Esophagus muscularis mucosa (tissue), 4 donors: Measurements from ENCODE around the gene RNF213. TPM values are rescaled to one million over a fixed set of nuclear protein-coding genes. Genes with fewer than 3 reads are reported as not detected.

Source experiments
- DNase-seq: peaks from one replicate; pipeline ENCODE4 v3.0.0-alpha.2; 2017; ENCODE audit errors: extremely low spot score
- H3K27ac ChIP-seq, 4 donors: fragments of 200-600 bp; sonication (generic); replicated peaks in 1 of 4; 1 replicate in 3 of 4; 2 replicates in 1 of 4; pipeline ENCODE4 v1.5.1; 2016 to 2019; ENCODE audit warnings: mild to moderate bottlenecking in 1 of 4
- H3K27me3 ChIP-seq, 4 donors: fragments of 200-600 bp; sonication (generic); one replicate each; pipeline versions ENCODE4 v1.5.1 to v1.6.0; 2016 to 2019
- H3K36me3 ChIP-seq, 4 donors: fragments of 200-600 bp; sonication (generic); one replicate each; pipeline ENCODE4 v1.5.1; 2016 to 2019
- H3K4me1 ChIP-seq, 4 donors: fragments of 200-600 bp; sonication (generic); one replicate each; pipeline ENCODE4 v1.5.1; 2016 to 2019
- H3K4me3 ChIP-seq, 4 donors: fragments of 200-600 bp; sonication (generic); 1 replicate in 2 of 4; 2 replicates in 2 of 4; pipeline ENCODE4 v1.5.1; 2016 to 2019; ENCODE audit warnings: mild to moderate bottlenecking in 4 of 4, moderate library complexity in 1 of 4
- H3K9me3 ChIP-seq, 4 donors: fragments of 200-600 bp; sonication (generic); 1 replicate in 3 of 4; 2 replicates in 1 of 4; pipeline ENCODE4 v1.5.1; 2016 to 2019
- EP300 ChIP-seq: sonication (generic); formaldehyde crosslinking; IDR thresholded peaks from one replicate; pipeline ENCODE4 v1.6.1; 2017; ENCODE audit warnings: antibody characterized with exemption
- POLR2A ChIP-seq: fragments of 450-650 bp; IDR thresholded peaks from one replicate; pipeline ENCODE4 v1.6.1; 2017; ENCODE audit warnings: antibody characterized with exemption, moderate library complexity, mild to moderate bottlenecking, low read depth
- POLR2AphosphoS5 ChIP-seq, 2 donors: sonication (generic); formaldehyde crosslinking; IDR thresholded peaks; one replicate each; pipeline ENCODE4 v1.6.1; 2017; ENCODE audit warnings: antibody characterized with exemption in 2 of 2
- WGBS: methylation state at CpG from one replicate; pipeline ENCODE4 v1.1.5; 2018; 5-methylcytosine and 5-hydroxymethylcytosine counted together
- intact Hi-C: fragments of 100-400 bp; cut with DNase I; formaldehyde crosslinking; loops from one replicate; pipeline ENCODE4 v1.15.1; 2023
- total RNA-seq, 4 donors: library from RNA; depleted of rRNA; stranded (reverse); fragments of >200 nt; gene quantifications; one replicate each; pipeline versions ENCODE4 v1.1.0 to v1.2.1, GENCODE V29; 2016
- TF ChIP-seq, protein P1 (sequence below), 3 experiments: fragments of 200-600 bp in 2 of 3; fragments of 450-650 bp in 1 of 3; sonication (generic) in 2 of 3; IDR thresholded peaks; one replicate each; pipeline ENCODE4 v1.5.1; 2017 to 2019; ENCODE audit warnings: antibody characterized with exemption in 3 of 3, mild to moderate bottlenecking in 2 of 3, moderate library complexity in 1 of 3

The RNF213 gene
- total RNA-seq, 4 donors from 2014 or later, result 55.8 to 85.7 (median 75.9) TPM

DNA sequence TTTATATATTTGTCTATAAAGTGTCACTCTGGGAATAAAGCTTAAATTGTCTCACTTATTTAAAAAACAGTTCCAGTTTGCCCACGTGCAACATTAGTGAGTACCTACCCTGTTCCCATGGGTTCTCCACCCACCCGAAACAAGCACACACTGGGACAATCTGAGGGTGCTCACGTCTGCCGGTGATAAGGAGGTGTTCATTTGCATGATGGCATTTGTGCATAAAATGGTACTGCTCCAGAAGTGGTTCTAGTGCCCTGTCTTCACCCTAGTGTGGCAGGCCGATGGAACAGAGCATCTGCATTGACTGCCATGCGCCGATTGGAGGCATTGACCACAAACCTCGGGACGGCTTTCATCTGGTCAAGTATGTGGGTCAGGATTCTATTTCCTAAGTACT is 118.7 kb downstream of the RNF213 start:
- no peak for DNase-seq
- 93% methylated on average over 9 of the region's 9 CpGs for WGBS
- TF ChIP-seq POLR2A (no peak), EP300 (no peak), POLR2AphosphoS5 (IDR thresholded peaks at IDR 0.05) (no peak)
- TF ChIP-seq, protein P1, sequence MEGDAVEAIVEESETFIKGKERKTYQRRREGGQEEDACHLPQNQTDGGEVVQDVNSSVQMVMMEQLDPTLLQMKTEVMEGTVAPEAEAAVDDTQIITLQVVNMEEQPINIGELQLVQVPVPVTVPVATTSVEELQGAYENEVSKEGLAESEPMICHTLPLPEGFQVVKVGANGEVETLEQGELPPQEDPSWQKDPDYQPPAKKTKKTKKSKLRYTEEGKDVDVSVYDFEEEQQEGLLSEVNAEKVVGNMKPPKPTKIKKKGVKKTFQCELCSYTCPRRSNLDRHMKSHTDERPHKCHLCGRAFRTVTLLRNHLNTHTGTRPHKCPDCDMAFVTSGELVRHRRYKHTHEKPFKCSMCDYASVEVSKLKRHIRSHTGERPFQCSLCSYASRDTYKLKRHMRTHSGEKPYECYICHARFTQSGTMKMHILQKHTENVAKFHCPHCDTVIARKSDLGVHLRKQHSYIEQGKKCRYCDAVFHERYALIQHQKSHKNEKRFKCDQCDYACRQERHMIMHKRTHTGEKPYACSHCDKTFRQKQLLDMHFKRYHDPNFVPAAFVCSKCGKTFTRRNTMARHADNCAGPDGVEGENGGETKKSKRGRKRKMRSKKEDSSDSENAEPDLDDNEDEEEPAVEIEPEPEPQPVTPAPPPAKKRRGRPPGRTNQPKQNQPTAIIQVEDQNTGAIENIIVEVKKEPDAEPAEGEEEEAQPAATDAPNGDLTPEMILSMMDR (IDR thresholded peaks at IDR 0.05), result no peak
- H3K4me3 ChIP-seq, result no peak overlapping the region
- intact Hi-C loops, result no loop called here
- no peak overlapping the region for H3K27ac ChIP-seq
- peaks cover 81 to 100% (median 99%) of the 10 kb centered on the region in 4 donors for H3K36me3 ChIP-seq
- H3K4me1 ChIP-seq, result no peaks in the 10 kb centered on the region
- no peaks in the 10 kb centered on the region for H3K9me3 ChIP-seq
- H3K27me3 ChIP-seq, result no peaks in the 10 kb centered on the region

DNA sequence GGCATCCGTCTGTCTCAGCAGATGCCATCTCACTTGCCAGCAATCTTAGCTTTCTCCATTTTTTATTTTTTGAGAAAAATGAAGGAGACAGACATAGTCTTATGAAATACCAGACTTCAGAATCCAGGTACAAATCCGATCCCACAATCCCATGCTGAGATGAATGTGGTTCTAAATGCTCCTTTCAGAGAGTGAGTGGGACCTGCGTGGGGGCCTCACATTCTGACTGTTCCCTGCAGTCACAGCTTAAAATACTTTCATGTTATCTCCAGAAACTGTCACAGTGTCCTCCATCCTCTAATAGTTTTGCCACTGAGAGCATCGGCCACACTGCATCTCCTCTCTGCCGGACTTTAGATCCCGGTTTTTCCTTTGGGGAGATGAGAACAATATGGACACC is 119.4 kb downstream of the RNF213 start:
- intact Hi-C loops, result loop anchor here (10.0 kb wide), 1 partner anchor 95 kb away; no protein-coding TSS in a partner anchor
- Histone ChIP-seq H3K27me3 (no peaks in the 10 kb centered on the region), H3K4me3 (no peak overlapping the region), H3K36me3 (peaks cover 80 to 100% (median 99%) of the 10 kb centered on the region in 4 donors), H3K4me1 (no peaks in the 10 kb centered on the region), H3K27ac (no peak overlapping the region), H3K9me3 (no peaks in the 10 kb centered on the region)
- WGBS, result 91% methylated on average over 6 of the region's 6 CpGs
- TF ChIP-seq, protein P1 (IDR thresholded peaks at IDR 0.05), result no peak
- TF ChIP-seq POLR2A, result no peak
- no peak for TF ChIP-seq EP300
- DNase-seq, result no peak

DNA sequence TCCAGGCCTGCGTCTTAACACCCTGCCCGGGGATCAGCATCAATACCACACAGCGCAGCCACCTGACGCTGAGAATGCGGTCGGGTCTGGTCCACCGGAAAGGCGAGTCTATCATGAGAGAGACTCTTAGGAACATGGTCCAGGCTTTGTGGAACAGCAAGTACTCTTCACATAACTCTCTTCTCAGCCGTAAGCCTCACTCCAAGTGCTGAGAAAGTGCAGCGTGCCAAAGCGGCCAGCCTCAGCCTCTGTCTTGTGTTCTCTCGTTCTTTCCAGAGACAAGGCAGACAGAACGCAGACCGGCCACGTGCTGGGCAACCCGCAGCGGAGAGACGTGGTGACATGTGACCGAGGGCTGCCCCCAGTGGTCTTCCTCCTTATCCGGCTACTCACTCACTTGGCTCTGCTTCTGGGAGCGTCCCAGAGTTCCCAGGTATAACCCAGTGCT is 119.9 kb downstream of the RNF213 start:
- Histone ChIP-seq H3K4me3 (no peak overlapping the region), H3K27me3 (no peaks in the 10 kb centered on the region), H3K4me1 (no peaks in the 10 kb centered on the region), H3K36me3 (peaks cover 81 to 100% (median 99%) of the 10 kb centered on the region in 4 donors), H3K27ac (no peak overlapping the region), H3K9me3 (no peaks in the 10 kb centered on the region)
- intact Hi-C loops, result loop anchor here (10.0 kb wide), 1 partner anchor 96 kb away; no protein-coding TSS in a partner anchor
- no peak for DNase-seq
- TF ChIP-seq EP300 (no peak), POLR2AphosphoS5 (IDR thresholded peaks at IDR 0.05) (no peak), POLR2A (no peak)
- TF ChIP-seq, protein P1 (IDR thresholded peaks at IDR 0.05), result no peak
- WGBS, result 86% methylated on average over 20 of the region's 21 CpGs

DNA sequence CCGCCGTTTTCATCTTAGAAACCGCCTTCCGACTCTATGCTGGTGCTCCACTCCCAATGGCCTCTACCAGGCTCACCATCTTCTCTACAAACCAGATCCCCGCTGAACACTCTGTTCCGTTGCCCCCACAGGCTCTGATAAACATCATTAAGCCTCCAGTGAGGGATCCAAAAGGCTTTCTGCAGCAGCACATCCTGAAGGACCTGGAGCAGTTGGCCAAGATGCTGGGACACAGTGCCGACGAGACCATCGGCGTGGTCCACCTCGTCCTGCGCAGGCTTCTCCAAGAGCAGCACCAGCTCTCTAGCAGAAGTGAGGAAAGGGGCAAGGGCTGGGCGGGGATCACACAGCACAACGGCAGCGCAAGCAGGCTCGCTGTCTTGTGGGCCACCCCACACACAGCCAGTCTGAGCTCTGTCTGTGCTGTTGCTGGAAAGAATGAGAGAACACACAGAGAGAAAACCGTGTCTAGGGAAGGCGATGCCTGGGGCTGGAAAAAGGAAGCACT is 120.8 kb downstream of the RNF213 start:
- Histone ChIP-seq H3K27ac (no peak overlapping the region), H3K36me3 (peaks cover 84 to 100% (median 99%) of the 10 kb centered on the region in 4 donors), H3K27me3 (no peaks in the 10 kb centered on the region), H3K4me1 (no peaks in the 10 kb centered on the region), H3K9me3 (no peaks in the 10 kb centered on the region), H3K4me3 (no peak overlapping the region)
- no peak for TF ChIP-seq EP300
- TF ChIP-seq, protein P1 (IDR thresholded peaks at IDR 0.05), result no peak
- no peak for TF ChIP-seq POLR2AphosphoS5 (IDR thresholded peaks at IDR 0.05)
- no peak for TF ChIP-seq POLR2A
- intact Hi-C loops, result loop anchor here (10.0 kb wide), 1 partner anchor 97 kb away; no protein-coding TSS in a partner anchor
- no peak for DNase-seq
- WGBS, result 97% methylated on average over 16 of the region's 18 CpGs

DNA sequence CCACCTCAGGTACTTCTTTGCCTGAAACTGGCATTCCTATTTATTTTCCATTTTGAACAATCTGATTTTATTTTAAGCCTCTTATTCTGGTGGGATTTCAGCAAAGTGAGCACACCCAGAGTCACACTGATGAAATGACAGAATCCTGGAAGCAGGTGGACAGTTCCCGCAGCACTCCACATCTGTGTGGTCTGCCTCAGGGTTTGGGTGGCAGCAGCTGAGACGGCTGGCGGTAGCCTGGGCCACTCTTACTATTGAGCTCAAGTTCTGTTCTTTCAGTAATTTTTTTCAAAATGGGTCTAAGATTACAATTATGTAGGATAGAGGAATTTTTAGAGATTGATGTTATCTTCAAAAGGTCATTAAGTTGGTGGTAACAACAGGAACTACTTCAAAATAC is 121.8 kb downstream of the RNF213 start:
- TF ChIP-seq, protein P1 (IDR thresholded peaks at IDR 0.05), result no peak
- TF ChIP-seq POLR2AphosphoS5 (IDR thresholded peaks at IDR 0.05) (no peak), EP300 (no peak), POLR2A (no peak)
- H3K4me3 ChIP-seq, result no peak overlapping the region
- no peaks in the 10 kb centered on the region for H3K4me1 ChIP-seq
- no peak for DNase-seq
- peaks cover 86 to 100% (median 99%) of the 10 kb centered on the region in 4 donors for H3K36me3 ChIP-seq
- WGBS, result 88% methylated on average over 3 of the region's 3 CpGs
- no peaks in the 10 kb centered on the region for H3K9me3 ChIP-seq
- no peaks in the 10 kb centered on the region for H3K27me3 ChIP-seq
- no peak overlapping the region for H3K27ac ChIP-seq
- intact Hi-C loops, result loop anchor here (10.0 kb wide), 1 partner anchor 98 kb away; no protein-coding TSS in a partner anchor
